ENCODE results near the gene CDYL2. TPM values are rescaled to one million over a fixed set of nuclear protein-coding genes. Genes with fewer than 3 reads are reported as not detected.

The CDYL2 gene
- total and polyA plus RNA-seq, 8 donors: 4.6 to 16.0 (median 5.7) TPM

DNA sequence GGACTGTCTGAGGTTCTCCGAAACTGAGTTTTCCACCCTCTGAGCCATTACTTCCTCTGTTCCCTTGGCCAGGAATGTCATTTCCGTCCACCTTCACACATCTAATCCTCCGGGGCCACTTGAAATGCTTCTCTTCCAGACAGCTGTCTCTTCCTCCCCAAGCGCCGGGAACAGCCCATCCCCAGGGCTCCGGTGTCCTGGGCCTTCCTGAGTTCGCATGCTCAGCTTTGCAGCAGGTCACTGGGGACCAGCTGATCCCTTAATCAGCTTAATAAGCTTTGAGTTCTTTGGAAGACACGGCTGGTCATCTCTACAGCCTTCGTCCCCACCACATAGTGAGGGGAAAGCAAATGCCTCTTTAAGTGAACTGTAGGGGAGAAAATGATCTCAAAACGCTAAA lies 140.2 kb downstream of the CDYL2 start:
- Histone ChIP-seq H3K9me3 (peaks cover 0 to 19% of the 10 kb centered on the region in 2 donors), H3K4me1 (no peaks in the 10 kb centered on the region)

DNA sequence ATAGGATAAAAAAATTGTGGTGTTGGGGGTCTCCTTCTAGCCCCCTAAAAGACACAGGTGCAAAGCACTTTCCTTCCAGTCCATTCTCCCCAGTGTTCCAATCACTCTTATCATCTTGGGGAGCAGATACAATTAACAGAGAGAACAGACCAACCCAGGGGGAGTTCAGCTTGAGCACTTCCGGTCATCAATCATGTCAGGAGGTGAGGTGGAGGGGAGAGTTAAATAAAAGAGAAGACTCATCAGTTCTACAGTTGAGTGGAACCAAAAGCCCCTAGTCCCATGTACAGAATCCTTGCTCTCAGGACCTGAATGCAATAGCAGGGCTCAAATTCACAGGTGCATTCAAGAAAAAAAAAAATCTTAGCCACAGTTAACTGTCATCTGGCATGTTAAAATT lies 141.3 kb downstream of the CDYL2 start:
- H3K27ac ChIP-seq: no peak overlapping the region
- H3K4me3 ChIP-seq: no peak overlapping the region
- peaks cover 0 to 21% of the 10 kb centered on the region in 2 donors for H3K9me3 ChIP-seq
- H3K27me3 ChIP-seq: no peaks in the 10 kb centered on the region
- TF ChIP-seq, protein P1, sequence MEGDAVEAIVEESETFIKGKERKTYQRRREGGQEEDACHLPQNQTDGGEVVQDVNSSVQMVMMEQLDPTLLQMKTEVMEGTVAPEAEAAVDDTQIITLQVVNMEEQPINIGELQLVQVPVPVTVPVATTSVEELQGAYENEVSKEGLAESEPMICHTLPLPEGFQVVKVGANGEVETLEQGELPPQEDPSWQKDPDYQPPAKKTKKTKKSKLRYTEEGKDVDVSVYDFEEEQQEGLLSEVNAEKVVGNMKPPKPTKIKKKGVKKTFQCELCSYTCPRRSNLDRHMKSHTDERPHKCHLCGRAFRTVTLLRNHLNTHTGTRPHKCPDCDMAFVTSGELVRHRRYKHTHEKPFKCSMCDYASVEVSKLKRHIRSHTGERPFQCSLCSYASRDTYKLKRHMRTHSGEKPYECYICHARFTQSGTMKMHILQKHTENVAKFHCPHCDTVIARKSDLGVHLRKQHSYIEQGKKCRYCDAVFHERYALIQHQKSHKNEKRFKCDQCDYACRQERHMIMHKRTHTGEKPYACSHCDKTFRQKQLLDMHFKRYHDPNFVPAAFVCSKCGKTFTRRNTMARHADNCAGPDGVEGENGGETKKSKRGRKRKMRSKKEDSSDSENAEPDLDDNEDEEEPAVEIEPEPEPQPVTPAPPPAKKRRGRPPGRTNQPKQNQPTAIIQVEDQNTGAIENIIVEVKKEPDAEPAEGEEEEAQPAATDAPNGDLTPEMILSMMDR (IDR thresholded peaks at IDR 0.05): no peak
- no peak for ATAC-seq
- H3K4me1 ChIP-seq: no peaks in the 10 kb centered on the region
- no peaks in the 10 kb centered on the region for H3K36me3 ChIP-seq
- no peak for DNase-seq
- intact Hi-C loops (cut with DNase I): no loop called here

More for the DNA sequence above, 140.2 kb downstream of the CDYL2 start:
- intact Hi-C loops (cut with DNase I): no loop called here
- Histone ChIP-seq H3K4me3 (no peak overlapping the region), H3K27ac (no peak overlapping the region), H3K27me3 (no peaks in the 10 kb centered on the region), H3K36me3 (no peaks in the 10 kb centered on the region)
- TF ChIP-seq, protein P1 (IDR thresholded peaks at IDR 0.05): no peak
- no peak for DNase-seq
- ATAC-seq: no peak

DNA sequence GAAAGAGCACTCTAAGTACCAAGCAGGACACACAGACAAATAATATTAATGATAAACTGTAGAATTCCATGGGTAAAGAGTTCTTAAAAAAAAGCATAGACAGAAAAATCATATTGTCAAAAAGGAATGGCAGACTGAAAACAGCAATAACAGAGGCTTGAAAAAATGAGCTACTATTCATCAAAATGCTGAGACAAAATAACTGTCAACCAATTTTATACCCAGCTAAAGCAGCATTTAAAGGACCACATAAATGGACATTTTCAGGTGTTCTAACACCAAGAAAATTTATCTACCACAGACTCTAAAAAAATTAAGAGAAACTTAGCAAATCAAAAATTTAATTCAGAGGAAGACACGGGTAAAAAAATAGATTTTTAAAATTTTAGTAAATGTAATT lies 144.5 kb downstream of the CDYL2 start:
- no peak overlapping the region for H3K4me3 ChIP-seq
- DNase-seq (no peak), ATAC-seq (no peak)
- H3K27ac ChIP-seq: no peak overlapping the region
- no peaks in the 10 kb centered on the region for H3K36me3 ChIP-seq
- H3K4me1 ChIP-seq: no peaks in the 10 kb centered on the region
- intact Hi-C loops (cut with DNase I): no loop called here
- TF ChIP-seq, protein P1 (IDR thresholded peaks at IDR 0.05): no peak
- H3K9me3 ChIP-seq: peaks cover 0 to 21% of the 10 kb centered on the region in 2 donors
- no peaks in the 10 kb centered on the region for H3K27me3 ChIP-seq

DNA sequence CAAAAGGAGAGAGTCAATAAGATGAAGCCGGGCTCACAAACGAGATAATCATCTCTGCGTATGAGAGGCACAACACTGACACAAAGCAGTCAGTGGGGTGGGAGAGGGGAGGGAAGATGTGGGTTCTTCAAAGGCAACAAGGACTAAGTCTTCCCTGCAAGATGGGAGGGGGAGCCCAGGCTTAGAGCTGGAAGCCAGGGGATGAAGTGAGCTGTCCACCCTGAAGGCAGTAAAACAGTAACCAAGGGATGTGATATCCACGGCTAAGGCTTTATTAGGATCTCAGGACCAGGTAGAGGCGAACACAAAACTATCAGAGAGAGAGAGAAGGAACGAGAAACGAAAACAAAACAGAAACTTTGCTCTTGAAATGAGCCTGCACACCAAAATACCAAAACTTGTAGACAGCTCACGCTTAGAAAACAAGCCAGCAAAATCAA lies 147.7 kb downstream of the CDYL2 start:
- ATAC-seq: no peak
- Histone ChIP-seq H3K36me3 (no peaks in the 10 kb centered on the region), H3K4me3 (no peak overlapping the region), H3K27ac (no peak overlapping the region), H3K27me3 (no peaks in the 10 kb centered on the region), H3K4me1 (no peaks in the 10 kb centered on the region), H3K9me3 (peaks cover 0 to 21% of the 10 kb centered on the region in 2 donors)
- no peak for DNase-seq
- intact Hi-C loops (cut with DNase I): no loop called here
- TF ChIP-seq, protein P1 (IDR thresholded peaks at IDR 0.05): no peak

DNA sequence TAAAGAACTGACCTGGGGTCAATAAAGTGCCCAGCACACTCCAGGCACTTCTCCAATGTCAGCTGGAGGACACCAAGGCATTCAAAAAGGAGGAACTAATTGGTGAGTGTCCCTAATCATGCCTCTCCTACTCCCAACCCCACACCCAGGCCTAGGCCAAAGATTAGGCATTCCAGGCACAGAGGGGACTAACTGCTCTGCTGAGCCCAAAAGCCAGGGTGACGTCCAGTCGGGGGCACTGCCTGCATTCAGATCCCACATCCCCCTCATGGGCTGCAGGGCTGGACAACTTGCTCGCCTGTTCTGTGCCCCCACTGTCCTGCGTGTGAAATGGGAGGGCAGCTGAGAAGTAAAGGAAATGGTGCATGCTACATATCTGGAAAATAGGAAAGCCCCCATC lies 148.2 kb downstream of the CDYL2 start:
- no peak for DNase-seq
- no peak for ATAC-seq
- Histone ChIP-seq H3K9me3 (peaks cover 0 to 19% of the 10 kb centered on the region in 2 donors), H3K4me3 (no peak overlapping the region), H3K4me1 (no peaks in the 10 kb centered on the region), H3K27ac (no peak overlapping the region), H3K36me3 (no peaks in the 10 kb centered on the region), H3K27me3 (no peaks in the 10 kb centered on the region)
- TF ChIP-seq, protein P1 (IDR thresholded peaks at IDR 0.05): no peak
- intact Hi-C loops (cut with DNase I): no loop called here
